CD4-positive, alpha-beta T cell treated with Interleukin-21 for 1 hour (primary cell): ENCODE measurements around the gene BARHL1.

Experiments used
- DNase-seq: peaks from one replicate; pipeline ENCODE4 v3.0.0-alpha.2; 2020

BARHL1 gene

GRCh38 chr9:132626285-132626684, 43.9 kb downstream of the BARHL1 start:
- no peak for DNase-seq

- DNase-seq, result no peak
Observed at GRCh38 chr9:132627106-132627505, 44.7 kb downstream of the BARHL1 start.

- DNase-seq, result no peak
Observed at GRCh38 chr9:132627594-132627993, 45.2 kb downstream of the BARHL1 start.

GRCh38 chr9:132628746-132629145, 46.3 kb downstream of the BARHL1 start:
- DNase-seq, result no peak

GRCh38 chr9:132630116-132630515, 47.7 kb downstream of the BARHL1 start:
- no peak for DNase-seq

- no peak for DNase-seq
Observed at GRCh38 chr9:132630811-132631210, 48.4 kb downstream of the BARHL1 start.

GRCh38 chr9:132631280-132631679, 48.9 kb downstream of the BARHL1 start:
- DNase-seq, result no peak

GRCh38 chr9:132631685-132632084, 49.3 kb downstream of the BARHL1 start:
- DNase-seq, result no peak

GRCh38 chr9:132632413-132633129, 50.2 kb downstream of the BARHL1 start:
- no peak for DNase-seq

- no peak for DNase-seq
Observed at GRCh38 chr9:132634327-132634726, 51.9 kb downstream of the BARHL1 start.

GRCh38 chr9:132637351-132637750, 54.9 kb downstream of the BARHL1 start:
- no peak for DNase-seq

GRCh38 chr9:132637801-132638200, 55.4 kb downstream of the BARHL1 start:
- DNase-seq, result no peak

GRCh38 chr9:132638240-132638639, 55.8 kb downstream of the BARHL1 start:
- no peak for DNase-seq

GRCh38 chr9:132639322-132639721, 56.9 kb downstream of the BARHL1 start:
- DNase-seq, result no peak
